IPS-NIHi11 (cell line): ENCODE data around the gene DEFB112.

Experiments
- DNase-seq: peaks from one replicate; pipeline ENCODE4 v3.0.0; 2012; ENCODE audit warnings: mixed read lengths, low spot score

DEFB112 gene

GRCh38 chr6:50049829-50050228, at the start of gene DEFB112:
Gene DEFB112 (minus strand): TSS chr6:50049929. CDS start chr6:50049869, 60 bp downstream.
- no peak for DNase-seq

GRCh38 chr6:50098641-50098993, 48.9 kb upstream of the DEFB112 start:
- no peak for DNase-seq

- no peak for DNase-seq
These were observed 48.4 kb upstream of the DEFB112 start for GRCh38 chr6:50097966-50098640.

- no peak for DNase-seq
These were observed 46.6 kb upstream of the DEFB112 start for GRCh38 chr6:50096296-50096695.

GRCh38 chr6:50093938-50094272, 44.2 kb upstream of the DEFB112 start:
- DNase-seq = no peak

GRCh38 chr6:50093116-50093937, 43.6 kb upstream of the DEFB112 start:
- no peak for DNase-seq

- no peak for DNase-seq
These were observed 41.9 kb upstream of the DEFB112 start for GRCh38 chr6:50091641-50092040.

- no peak for DNase-seq
These were observed 40.2 kb upstream of the DEFB112 start for GRCh38 chr6:50089911-50090310.

- DNase-seq = no peak
These were observed 37.7 kb upstream of the DEFB112 start for GRCh38 chr6:50087231-50087954.

- no peak for DNase-seq
These were observed 27.7 kb upstream of the DEFB112 start for GRCh38 chr6:50077385-50077784.

- no peak for DNase-seq
These were observed 26.7 kb upstream of the DEFB112 start for GRCh38 chr6:50076431-50076830.

- no peak for DNase-seq
These were observed 22.2 kb upstream of the DEFB112 start for GRCh38 chr6:50071921-50072320.

GRCh38 chr6:50070101-50070500, 20.4 kb upstream of the DEFB112 start:
- DNase-seq = no peak

GRCh38 chr6:50062051-50062450, 12.3 kb upstream of the DEFB112 start:
- peak; percentile 32 for DNase-seq

GRCh38 chr6:50056242-50056641, 6.5 kb upstream of the DEFB112 start:
- no peak for DNase-seq

- peak; percentile 3 for DNase-seq
These were observed 2.7 kb downstream of the DEFB112 start for GRCh38 chr6:50047026-50047425.

- DNase-seq = peak; percentile 59
These were observed 18.8 kb downstream of the DEFB112 start for GRCh38 chr6:50030777-50031562.

GRCh38 chr6:50030350-50030749, 19.4 kb downstream of the DEFB112 start:
- DNase-seq = no peak

GRCh38 chr6:50025258-50025657, 24.5 kb downstream of the DEFB112 start:
- DNase-seq = no peak

GRCh38 chr6:50021894-50022293, 27.8 kb downstream of the DEFB112 start, which contains the start of gene DEFB110:
Gene DEFB110 (minus strand): TSS chr6:50021994. CDS start chr6:50021935, 59 bp downstream.
- DNase-seq = no peak

- DNase-seq = no peak
These were observed 41.9 kb downstream of the DEFB112 start for GRCh38 chr6:50007819-50008218.

- DNase-seq = no peak
These were observed 46.6 kb downstream of the DEFB112 start for GRCh38 chr6:50003139-50003538.
